Chondrocyte (in vitro differentiated cells): ENCODE results near the gene FAP. TPM values are rescaled to one million over a fixed set of nuclear protein-coding genes. Genes with fewer than 3 reads are reported as not detected.

Experiments used
- DNase-seq: peaks from one replicate; pipeline ENCODE4 v3.0.0; 2021; ENCODE audit warnings: mixed read lengths, low spot score
- H3K27ac Mint-ChIP-seq: one replicate; pipeline ENCODE4 v1.8.0; 2021; ENCODE audit warnings: mild to moderate bottlenecking, moderate library complexity, mixed read lengths; ENCODE audit not compliant: unreplicated experiment
- H3K27me3 Mint-ChIP-seq: 2 replicates; pipeline ENCODE4 v1.8.0; 2021; ENCODE audit warnings: low read depth, mixed read lengths
- H3K36me3 Mint-ChIP-seq: 2 replicates; pipeline ENCODE4 v1.8.0; 2021; ENCODE audit warnings: low read depth, mixed read lengths
- H3K4me1 Mint-ChIP-seq: 2 replicates; pipeline ENCODE4 v1.8.0; 2021; ENCODE audit warnings: low read depth, mild to moderate bottlenecking, mixed read lengths
- H3K4me3 Mint-ChIP-seq: one replicate; pipeline ENCODE4 v1.8.0; 2021; ENCODE audit warnings: mild to moderate bottlenecking, moderate library complexity, mixed read lengths; ENCODE audit not compliant: unreplicated experiment
- H3K9me3 Mint-ChIP-seq: 2 replicates; pipeline ENCODE4 v1.8.0; 2021; ENCODE audit warnings: low read depth, mixed read lengths
- CTCF ChIP-seq: fragments of 200-600 bp; sonication (generic); IDR thresholded peaks from 2 replicates; pipeline ENCODE4 v1.5.0; 2021; ENCODE audit warnings: antibody characterized with exemption, mild to moderate bottlenecking, moderate library complexity
- total RNA-seq: library from RNA; stranded (reverse); gene quantifications from 3 replicates; pipeline ENCODE4 v1.2.1, GENCODE V29; 2021

Gene FAP
- total RNA-seq, 1 donor from 2014 or later = 163 TPM

DNA sequence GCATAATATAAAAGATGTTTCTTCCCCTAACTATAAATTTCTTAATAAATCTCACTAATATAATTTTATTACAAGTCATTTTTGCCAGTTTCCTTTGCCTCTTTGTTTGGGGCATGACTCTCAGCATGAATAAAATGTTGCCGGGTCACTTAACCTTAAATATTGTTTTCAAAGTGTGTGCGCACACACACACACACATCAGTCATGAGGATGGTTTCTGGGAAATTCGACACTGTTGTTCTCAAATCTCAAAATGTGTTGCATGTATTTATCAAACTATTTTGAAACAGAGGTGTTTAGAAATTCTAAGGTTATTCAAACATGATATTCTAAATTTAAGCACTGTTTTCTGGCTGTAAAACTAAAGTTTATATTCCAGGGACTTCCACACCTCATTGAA lies 31.5 kb downstream of the FAP start:
- no peak overlapping the region for H3K27ac Mint-ChIP-seq
- no peak for TF ChIP-seq CTCF
- peaks cover 37% of the 10 kb centered on the region for H3K36me3 Mint-ChIP-seq
- no peak overlapping the region for H3K4me3 Mint-ChIP-seq
- DNase-seq = no peak
- H3K27me3 Mint-ChIP-seq = no peaks in the 10 kb centered on the region
- peaks cover 14% of the 10 kb centered on the region for H3K4me1 Mint-ChIP-seq
- H3K9me3 Mint-ChIP-seq = no peaks in the 10 kb centered on the region

DNA sequence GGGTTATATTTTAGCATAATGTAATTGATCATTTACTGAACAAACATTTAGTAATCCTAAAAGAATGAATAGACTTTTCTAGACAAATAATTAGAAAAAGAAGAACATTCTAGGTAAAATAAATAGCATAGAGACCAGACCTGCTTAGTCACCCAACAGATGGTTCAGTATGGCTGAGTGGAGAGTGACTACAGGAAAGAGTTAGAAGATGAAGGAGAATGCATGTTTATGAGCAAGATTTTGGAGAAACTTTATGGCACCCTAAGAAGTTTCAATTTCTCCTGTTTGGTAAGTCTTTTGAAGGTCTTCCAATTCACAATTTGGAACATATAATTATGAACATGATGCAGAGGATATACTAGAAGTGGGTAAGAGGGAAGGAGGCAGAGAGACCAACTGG lies 32.9 kb downstream of the FAP start:
- H3K27ac Mint-ChIP-seq = peak overlapping the region; percentile 22
- H3K36me3 Mint-ChIP-seq = peaks cover 29% of the 10 kb centered on the region
- no peaks in the 10 kb centered on the region for H3K27me3 Mint-ChIP-seq
- TF ChIP-seq CTCF = no peak
- H3K4me3 Mint-ChIP-seq = no peak overlapping the region
- DNase-seq = no peak
- no peaks in the 10 kb centered on the region for H3K9me3 Mint-ChIP-seq
- H3K4me1 Mint-ChIP-seq = peaks cover 14% of the 10 kb centered on the region

DNA sequence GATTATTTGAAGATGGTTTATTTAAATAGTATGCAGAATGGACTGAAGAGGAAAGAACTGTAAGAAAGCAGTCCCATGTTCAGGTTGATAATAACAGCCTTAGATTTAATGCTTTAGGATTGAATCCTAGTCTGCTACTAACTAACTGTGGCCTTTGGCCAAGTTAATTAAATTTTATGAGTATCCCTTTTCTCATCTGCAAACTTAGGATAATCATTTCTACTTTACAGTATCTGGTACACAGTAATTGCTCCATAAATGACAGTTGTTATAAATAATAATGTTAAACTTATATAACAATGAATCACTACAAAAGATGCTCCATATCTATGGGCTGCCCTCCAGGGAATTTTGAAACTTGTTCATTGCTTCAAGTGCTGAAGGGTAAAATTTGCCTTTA lies 41.0 kb downstream of the FAP start:
- DNase-seq = no peak
- Mint-ChIP-seq H3K36me3 (peaks cover 43% of the 10 kb centered on the region), H3K27me3 (no peaks in the 10 kb centered on the region), H3K9me3 (no peaks in the 10 kb centered on the region), H3K4me1 (peaks cover 42% of the 10 kb centered on the region), H3K27ac (no peak overlapping the region), H3K4me3 (no peak overlapping the region)
- TF ChIP-seq CTCF = no peak

DNA sequence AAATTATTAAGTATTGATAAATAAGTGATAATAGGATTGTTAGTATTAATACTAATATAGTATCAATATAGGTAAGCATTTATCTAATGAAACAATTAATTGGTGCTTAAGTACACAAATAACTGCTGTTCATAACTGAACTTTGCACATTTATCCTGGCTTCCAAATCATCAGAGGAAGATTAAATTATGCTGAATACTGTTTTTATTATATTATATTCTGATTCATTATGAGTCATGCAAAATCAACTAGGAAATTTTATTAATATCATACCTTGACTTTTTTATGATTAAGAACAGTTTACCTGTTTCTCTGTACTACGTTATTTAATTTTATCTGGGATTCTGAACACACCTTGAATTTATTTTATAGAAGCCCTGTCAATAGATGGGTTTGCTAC lies 42.6 kb downstream of the FAP start:
- no peak overlapping the region for H3K4me3 Mint-ChIP-seq
- H3K36me3 Mint-ChIP-seq = peaks cover 48% of the 10 kb centered on the region
- no peaks in the 10 kb centered on the region for H3K27me3 Mint-ChIP-seq
- peaks cover 58% of the 10 kb centered on the region for H3K4me1 Mint-ChIP-seq
- no peaks in the 10 kb centered on the region for H3K9me3 Mint-ChIP-seq
- no peak for TF ChIP-seq CTCF
- no peak overlapping the region for H3K27ac Mint-ChIP-seq
- DNase-seq = no peak

GRCh38 chr2:162199913-162200312 lies 43.3 kb downstream of the FAP start:
- Mint-ChIP-seq H3K9me3 (no peaks in the 10 kb centered on the region), H3K36me3 (peaks cover 50% of the 10 kb centered on the region), H3K4me3 (no peak overlapping the region), H3K27ac (peak overlapping the region; percentile 89), H3K4me1 (peaks cover 61% of the 10 kb centered on the region), H3K27me3 (no peaks in the 10 kb centered on the region)
- no peak for TF ChIP-seq CTCF
- no peak for DNase-seq
